Measurements from ENCODE around the gene TCERG1L. TPM values are rescaled to one million over a fixed set of nuclear protein-coding genes. Genes with fewer than 3 reads are reported as not detected.

TCERG1L gene
- total and polyA plus RNA-seq, 9 of the 15 experiments (the other 6 are each of a cell fraction or from before 2014, with no cell fraction given), result not detected

GRCh38 chr10:131318291-131318690 lies 6.8 kb upstream of the TCERG1L start:
- Histone ChIP-seq H4K20me1 (replicated peaks; ENCODE audit: control insufficient read depth, insufficient read depth, low read length) (no peaks in the 10 kb centered on the region), H3K36me3 (ENCODE audit: control insufficient read depth, insufficient read depth, low read length) (no peaks in the 10 kb centered on the region), H3K27me3 (ENCODE audit: control insufficient read depth in 2 of 2, insufficient read depth in 2 of 2, low read length in 2 of 2) (peaks cover 0 to 4% of the 10 kb centered on the region in 2 experiments; a peak in 2 of 5 replicates), H3K4me1 (replicated peaks in 1 of 2; ENCODE audit: control insufficient read depth in 2 of 2, insufficient read depth in 2 of 2, low read length in 2 of 2) (no peaks in the 10 kb centered on the region), H3K9ac (ENCODE audit: insufficient read depth in 1 of 2, low read depth in 2 of 2, low read length in 2 of 2) (no peak overlapping the region), H3K4me3 (no peak overlapping the region), H3K79me2 (ENCODE audit: control insufficient read depth, insufficient read depth, low read length) (no peaks in the 10 kb centered on the region), H3K27ac (ENCODE audit: extremely low read depth, low read depth, low read length) (no peak overlapping the region), H3K9me1 (ENCODE audit: control insufficient read depth, insufficient read depth, low read length) (no peaks in the 10 kb centered on the region), H3K4me2 (ENCODE audit: insufficient read depth, low read length) (no peak overlapping the region), H2AFZ (ENCODE audit: low read depth, low read length) (no peak overlapping the region), H3K9me3 (replicated peaks; ENCODE audit: control insufficient read depth, insufficient read depth, low read depth, low read length) (no peaks in the 10 kb centered on the region)
- DNase-seq (ENCODE audit: extremely low read depth in 1 of 4, low spot score in 3 of 4), result no peak
- TF ChIP-seq CREB1 (IDR thresholded peaks at IDR 0.05) (no peak), CREB1 (CRISPR knock-in tag; IDR thresholded peaks at IDR 0.05) (no peak), TGIF2 (CRISPR knock-in tag; IDR thresholded peaks at IDR 0.05) (no peak), THRA (IDR thresholded peaks at IDR 0.05) (no peak), ZEB2 (IDR thresholded peaks at IDR 0.05) (no peak), ZNF174 (CRISPR knock-in tag; IDR thresholded peaks at IDR 0.05) (no peak)
- FAIRE-seq, result no peak
- intact Hi-C loops (cut with micrococcal nuclease), result no loop called here
- BruUV-seq (replicated peaks), result no TSS peak
- ChIA-PET POLR2A (no interaction called here), CTCF (ENCODE audit: low intra/inter-chr PET ratio) (no interaction called here)
- WGBS (ENCODE audit: insufficient coverage, low coverage, missing lambda C conversion rate), result 1% methylated on average over 10 of the region's 11 CpGs
- in situ Hi-C loops (cut with MboI), result no loop called here
- no peak for ATAC-seq
